ENCODE results near the gene AGAP1.

DNA sequence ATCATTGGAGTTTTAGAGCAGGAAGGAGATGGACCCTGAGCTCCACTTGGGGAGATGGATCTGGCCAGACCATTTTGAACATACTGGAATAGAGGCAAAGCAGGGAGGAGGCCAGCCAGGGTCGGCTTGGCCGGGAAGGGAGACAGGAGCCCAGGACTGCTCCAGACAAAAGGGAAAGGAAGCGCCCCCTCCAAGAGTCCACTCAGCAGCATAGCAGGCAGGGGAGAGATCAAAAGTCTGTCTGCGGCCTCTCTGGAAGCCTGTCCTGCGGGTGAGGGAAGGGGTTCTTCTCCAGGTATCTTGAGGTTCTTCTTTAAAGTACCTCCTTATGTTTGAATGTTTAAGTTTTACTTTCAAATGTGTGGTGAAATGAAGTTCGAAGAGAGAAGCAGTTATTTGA lies 548.2 kb downstream of the AGAP1 start:
- TF ChIP-seq, protein P1, sequence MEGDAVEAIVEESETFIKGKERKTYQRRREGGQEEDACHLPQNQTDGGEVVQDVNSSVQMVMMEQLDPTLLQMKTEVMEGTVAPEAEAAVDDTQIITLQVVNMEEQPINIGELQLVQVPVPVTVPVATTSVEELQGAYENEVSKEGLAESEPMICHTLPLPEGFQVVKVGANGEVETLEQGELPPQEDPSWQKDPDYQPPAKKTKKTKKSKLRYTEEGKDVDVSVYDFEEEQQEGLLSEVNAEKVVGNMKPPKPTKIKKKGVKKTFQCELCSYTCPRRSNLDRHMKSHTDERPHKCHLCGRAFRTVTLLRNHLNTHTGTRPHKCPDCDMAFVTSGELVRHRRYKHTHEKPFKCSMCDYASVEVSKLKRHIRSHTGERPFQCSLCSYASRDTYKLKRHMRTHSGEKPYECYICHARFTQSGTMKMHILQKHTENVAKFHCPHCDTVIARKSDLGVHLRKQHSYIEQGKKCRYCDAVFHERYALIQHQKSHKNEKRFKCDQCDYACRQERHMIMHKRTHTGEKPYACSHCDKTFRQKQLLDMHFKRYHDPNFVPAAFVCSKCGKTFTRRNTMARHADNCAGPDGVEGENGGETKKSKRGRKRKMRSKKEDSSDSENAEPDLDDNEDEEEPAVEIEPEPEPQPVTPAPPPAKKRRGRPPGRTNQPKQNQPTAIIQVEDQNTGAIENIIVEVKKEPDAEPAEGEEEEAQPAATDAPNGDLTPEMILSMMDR (IDR thresholded peaks at IDR 0.05 in 8 of 11, conservative IDR thresholded peaks at IDR 0.05 in 3 of 11): no peak
- no peak for TF ChIP-seq POLR2AphosphoS5 (IDR thresholded peaks at IDR 0.05)
- no peak for TF ChIP-seq POLR2A (IDR thresholded peaks at IDR 0.05)

All from spleen (tissue), 7 donors.